RWPE1 (cell line): ENCODE data around the gene ACOT13.
"Not testable (repeated sequence)": the region's sequence is repeated elsewhere in the genome, so short reads cannot be mapped to it uniquely, and the experiment has no call there.

Experiments used
- CTCF ChIA-PET: fragments of 350-600 bp; sonication (Branson Sonifier 250); formaldehyde crosslinking; extraction: SDS; loops from one replicate; lab custom pipeline; 2021; lab: Yijun Ruan, JAX
- POLR2A ChIA-PET: fragments of 400-600 bp; formaldehyde crosslinking; extraction: SDS; loops from one replicate; lab custom pipeline; 2020; ENCODE audit warnings: antibody characterized with exemption; ENCODE audit not compliant: low non-redundant PET; lab: Yijun Ruan, JAX
- DNase-seq: peaks from one replicate; pipeline ENCODE4 v3.0.0; 2012; ENCODE audit warnings: low spot score
- H3K27ac ChIP-seq: fragments of 450-650 bp; 2 replicates; pipeline ENCODE4 v1.5.1; 2017
- TF ChIP-seq, protein P1 (sequence below): fragments of 450-650 bp; conservative IDR thresholded peaks from 2 replicates; pipeline ENCODE4 v1.5.1; 2017; ENCODE audit warnings: low read depth, mild to moderate bottlenecking

The ACOT13 gene

GRCh38 chr6:24659561-24659960 is 7.3 kb upstream of the ACOT13 start:
- DNase-seq: no peak
- H3K27ac ChIP-seq: no peak overlapping the region
- TF ChIP-seq, protein P1, sequence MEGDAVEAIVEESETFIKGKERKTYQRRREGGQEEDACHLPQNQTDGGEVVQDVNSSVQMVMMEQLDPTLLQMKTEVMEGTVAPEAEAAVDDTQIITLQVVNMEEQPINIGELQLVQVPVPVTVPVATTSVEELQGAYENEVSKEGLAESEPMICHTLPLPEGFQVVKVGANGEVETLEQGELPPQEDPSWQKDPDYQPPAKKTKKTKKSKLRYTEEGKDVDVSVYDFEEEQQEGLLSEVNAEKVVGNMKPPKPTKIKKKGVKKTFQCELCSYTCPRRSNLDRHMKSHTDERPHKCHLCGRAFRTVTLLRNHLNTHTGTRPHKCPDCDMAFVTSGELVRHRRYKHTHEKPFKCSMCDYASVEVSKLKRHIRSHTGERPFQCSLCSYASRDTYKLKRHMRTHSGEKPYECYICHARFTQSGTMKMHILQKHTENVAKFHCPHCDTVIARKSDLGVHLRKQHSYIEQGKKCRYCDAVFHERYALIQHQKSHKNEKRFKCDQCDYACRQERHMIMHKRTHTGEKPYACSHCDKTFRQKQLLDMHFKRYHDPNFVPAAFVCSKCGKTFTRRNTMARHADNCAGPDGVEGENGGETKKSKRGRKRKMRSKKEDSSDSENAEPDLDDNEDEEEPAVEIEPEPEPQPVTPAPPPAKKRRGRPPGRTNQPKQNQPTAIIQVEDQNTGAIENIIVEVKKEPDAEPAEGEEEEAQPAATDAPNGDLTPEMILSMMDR: no peak
- ChIA-PET POLR2A (no interaction called here), CTCF (no interaction called here)

DNA sequence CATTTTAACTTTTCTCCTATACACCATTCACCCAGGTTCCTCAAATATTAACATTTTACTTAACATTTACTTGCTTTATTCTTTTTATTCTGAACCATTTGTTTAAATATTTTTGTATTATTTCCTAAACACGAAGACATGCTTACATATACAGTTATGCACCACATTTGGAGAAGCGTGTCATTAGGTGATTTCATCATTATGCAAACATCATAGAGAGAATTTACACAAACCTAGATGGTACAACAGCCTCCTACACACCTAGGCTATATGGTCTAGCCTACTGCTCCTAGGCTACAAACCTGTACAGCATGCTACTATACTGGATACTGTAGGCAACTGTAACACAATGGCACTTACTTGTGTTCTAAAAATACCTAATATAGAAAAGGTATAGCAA is 6.8 kb upstream of the ACOT13 start:
- no peak for DNase-seq
- no peak overlapping the region for H3K27ac ChIP-seq
- POLR2A ChIA-PET: no interaction called here
- CTCF ChIA-PET: no interaction called here
- TF ChIP-seq, protein P1: no peak

- POLR2A ChIA-PET, CTCF ChIA-PET, DNase-seq, H3K27ac ChIP-seq: not testable (repeated sequence)
Measured at GRCh38 chr6:24661759-24662158, 5.1 kb upstream of the ACOT13 start.

GRCh38 chr6:24662236-24662635 is 4.6 kb upstream of the ACOT13 start:
- ChIA-PET CTCF (no interaction called here), POLR2A (no interaction called here)
- TF ChIP-seq, protein P1: no peak
- no peak for DNase-seq
- no peak overlapping the region for H3K27ac ChIP-seq

- no peak for DNase-seq
- TF ChIP-seq, protein P1: no peak
- POLR2A ChIA-PET: no interaction called here
- H3K27ac ChIP-seq: no peak overlapping the region
- CTCF ChIA-PET: no interaction called here
Measured at GRCh38 chr6:24663189-24663588, 3.7 kb upstream of the ACOT13 start.

GRCh38 chr6:24664046-24664987 is 2.6 kb upstream of the ACOT13 start:
- ChIA-PET CTCF (interaction anchor here (0.6 kb wide), 1 partner anchor 668 kb away, joined by 3 read pairs; no protein-coding TSS in a partner anchor), POLR2A (no interaction called here)
- TF ChIP-seq, protein P1: no peak
- H3K27ac ChIP-seq: no peak overlapping the region
- DNase-seq: no peak
